Measurements from ENCODE around the gene MINK1. TPM values are rescaled to one million over a fixed set of nuclear protein-coding genes. Genes with fewer than 3 reads are reported as not detected.

MINK1 gene
- total RNA-seq, 3 donors from 2014 or later (not counting 1 experiment from before 2014, with no cell fraction given), result 103 to 122 (median 110) TPM

GRCh38 chr17:4944163-4944553 lies 111.0 kb downstream of the MINK1 start:
- ATAC-seq (no peak), DNase-seq (peak in 1 of 2 donors; percentile 82)
- Mint-ChIP-seq H3K27ac (peak overlapping the region; percentile 87 to 93), H3K4me3 (peak overlapping the region; percentile 91), H3K9me3 (no peaks in the 10 kb centered on the region), H3K36me3 (peaks cover 14% of the 10 kb centered on the region), H3K4me1 (peaks cover 65 to 82% of the 10 kb centered on the region in 2 donors), H3K27me3 (ENCODE audit: low read depth in 2 of 2) (peaks cover 0 to 2% of the 10 kb centered on the region in 2 donors)
- Histone ChIP-seq H3K27ac (ENCODE audit: low read length) (peak overlapping the region; percentile 96), H3K27me3 (ENCODE audit: control insufficient read depth, insufficient read depth, low read length) (no peaks in the 10 kb centered on the region), H3K4me1 (ENCODE audit: control insufficient read depth, insufficient read depth, low read length) (peaks cover 69% of the 10 kb centered on the region), H3K4me3 (ENCODE audit: low read length) (peak overlapping the region; percentile 99), H3K9me3 (ENCODE audit: control insufficient read depth, insufficient read depth, low read length) (no peaks in the 10 kb centered on the region), H3K36me3 (ENCODE audit: control insufficient read depth, insufficient read depth, low read length) (peaks cover 50% of the 10 kb centered on the region)
- 0% methylated on average over 3 of the region's 3 CpGs for WGBS (ENCODE audit: insufficient coverage)
- TF ChIP-seq, protein P1, sequence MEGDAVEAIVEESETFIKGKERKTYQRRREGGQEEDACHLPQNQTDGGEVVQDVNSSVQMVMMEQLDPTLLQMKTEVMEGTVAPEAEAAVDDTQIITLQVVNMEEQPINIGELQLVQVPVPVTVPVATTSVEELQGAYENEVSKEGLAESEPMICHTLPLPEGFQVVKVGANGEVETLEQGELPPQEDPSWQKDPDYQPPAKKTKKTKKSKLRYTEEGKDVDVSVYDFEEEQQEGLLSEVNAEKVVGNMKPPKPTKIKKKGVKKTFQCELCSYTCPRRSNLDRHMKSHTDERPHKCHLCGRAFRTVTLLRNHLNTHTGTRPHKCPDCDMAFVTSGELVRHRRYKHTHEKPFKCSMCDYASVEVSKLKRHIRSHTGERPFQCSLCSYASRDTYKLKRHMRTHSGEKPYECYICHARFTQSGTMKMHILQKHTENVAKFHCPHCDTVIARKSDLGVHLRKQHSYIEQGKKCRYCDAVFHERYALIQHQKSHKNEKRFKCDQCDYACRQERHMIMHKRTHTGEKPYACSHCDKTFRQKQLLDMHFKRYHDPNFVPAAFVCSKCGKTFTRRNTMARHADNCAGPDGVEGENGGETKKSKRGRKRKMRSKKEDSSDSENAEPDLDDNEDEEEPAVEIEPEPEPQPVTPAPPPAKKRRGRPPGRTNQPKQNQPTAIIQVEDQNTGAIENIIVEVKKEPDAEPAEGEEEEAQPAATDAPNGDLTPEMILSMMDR (IDR thresholded peaks at IDR 0.05), result no peak
- intact Hi-C loops (cut with micrococcal nuclease), result loop anchor here (2.0 kb wide), 1 partner anchor 43 kb away; no protein-coding TSS in a partner anchor

DNA sequence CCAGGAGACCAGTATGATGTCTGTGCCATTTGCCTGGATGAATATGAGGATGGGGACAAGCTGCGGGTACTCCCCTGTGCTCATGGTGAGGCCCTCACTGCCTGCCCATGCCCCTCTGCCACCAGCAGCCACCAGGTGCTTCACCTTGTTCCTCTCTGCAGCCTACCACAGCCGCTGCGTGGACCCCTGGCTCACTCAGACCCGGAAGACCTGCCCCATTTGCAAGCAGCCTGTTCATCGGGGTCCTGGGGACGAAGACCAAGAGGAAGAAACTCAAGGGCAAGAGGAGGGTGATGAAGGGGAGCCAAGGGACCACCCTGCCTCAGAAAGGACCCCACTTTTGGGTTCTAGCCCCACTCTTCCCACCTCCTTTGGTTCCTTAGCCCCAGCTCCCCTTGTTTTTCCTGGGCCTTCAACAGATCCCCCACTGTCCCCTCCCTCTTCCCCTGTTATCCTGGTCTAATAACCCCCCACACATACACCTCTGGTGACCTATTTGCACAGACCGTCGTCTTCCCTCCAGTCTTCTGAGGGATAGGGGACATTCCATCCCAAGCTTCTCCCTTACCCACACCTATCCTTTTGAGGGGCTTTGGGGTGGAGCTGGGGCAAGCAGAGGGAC lies 111.5 kb downstream of the MINK1 start:
- WGBS (ENCODE audit: insufficient coverage), result 21% methylated on average over 8 of the region's 8 CpGs
- peak in 1 of 2 donors; percentile 45 for DNase-seq
- H3K27me3 Mint-ChIP-seq (ENCODE audit: low read depth in 2 of 2), result peaks cover 0 to 2% of the 10 kb centered on the region in 2 donors
- H3K9me3 ChIP-seq (ENCODE audit: control insufficient read depth, insufficient read depth, low read length), result no peaks in the 10 kb centered on the region
- peaks cover 14% of the 10 kb centered on the region for H3K36me3 Mint-ChIP-seq
- peak overlapping the region; percentile 91 for H3K4me3 Mint-ChIP-seq
- no peak for ATAC-seq
- intact Hi-C loops (cut with micrococcal nuclease), result loop anchor here (2.0 to 5.0 kb wide), 2 partner anchors 44 to 473 kb away; partner anchors contain the start of gene NUP88
- H3K4me1 ChIP-seq (ENCODE audit: control insufficient read depth, insufficient read depth, low read length), result peaks cover 65% of the 10 kb centered on the region
- peak overlapping the region; percentile 96 for H3K27ac ChIP-seq (ENCODE audit: low read length)
- H3K27me3 ChIP-seq (ENCODE audit: control insufficient read depth, insufficient read depth, low read length), result no peaks in the 10 kb centered on the region
- peaks cover 65 to 79% of the 10 kb centered on the region in 2 donors for H3K4me1 Mint-ChIP-seq
- no peaks in the 10 kb centered on the region for H3K9me3 Mint-ChIP-seq
- H3K36me3 ChIP-seq (ENCODE audit: control insufficient read depth, insufficient read depth, low read length), result peaks cover 50% of the 10 kb centered on the region
- H3K27ac Mint-ChIP-seq, result peak overlapping the region; percentile 87 to 93
- TF ChIP-seq, protein P1 (IDR thresholded peaks at IDR 0.05), result no peak
- peak overlapping the region; percentile 99 for H3K4me3 ChIP-seq (ENCODE audit: low read length)

DNA sequence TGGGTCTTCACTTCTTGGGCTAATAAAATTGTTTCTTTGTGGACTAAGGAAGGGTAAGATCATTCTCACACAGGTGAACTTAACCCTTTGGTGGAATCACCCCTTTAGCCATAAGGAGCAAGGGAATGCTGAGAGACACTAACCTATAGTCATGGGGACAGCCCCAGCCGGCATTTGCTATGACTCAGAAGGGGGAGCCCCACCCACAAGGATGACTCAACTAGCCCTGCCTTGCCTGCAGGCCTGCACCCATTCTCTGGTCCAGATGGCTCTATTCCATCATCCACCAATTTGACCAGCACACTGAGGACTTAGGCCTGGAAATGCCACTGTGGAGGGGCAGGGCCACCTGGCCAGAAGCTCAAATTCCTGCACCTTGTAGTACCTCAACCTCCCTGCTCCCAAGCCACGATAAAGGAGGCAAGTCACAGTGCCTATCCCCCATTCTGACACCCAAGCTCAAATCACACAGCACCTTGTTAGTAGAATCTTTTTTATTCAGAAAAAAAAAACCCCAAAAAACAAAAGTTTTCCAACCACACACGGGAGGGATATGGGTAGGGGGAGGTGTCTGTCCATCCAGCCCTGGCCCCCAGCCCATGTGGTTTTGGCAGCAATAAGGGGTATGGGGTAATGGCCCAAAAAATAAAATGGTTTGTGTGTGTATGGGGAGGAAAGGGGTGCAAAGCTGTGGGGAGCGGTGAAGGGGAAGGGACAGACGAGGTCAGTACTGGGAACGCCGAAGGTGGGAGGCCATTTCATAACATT lies 112.2 kb downstream of the MINK1 start:
- Histone ChIP-seq H3K27ac (ENCODE audit: low read length) (peak overlapping the region; percentile 96), H3K9me3 (ENCODE audit: control insufficient read depth, insufficient read depth, low read length) (no peaks in the 10 kb centered on the region), H3K27me3 (ENCODE audit: control insufficient read depth, insufficient read depth, low read length) (no peaks in the 10 kb centered on the region), H3K4me1 (ENCODE audit: control insufficient read depth, insufficient read depth, low read length) (peaks cover 69% of the 10 kb centered on the region), H3K4me3 (ENCODE audit: low read length) (peak overlapping the region; percentile 99), H3K36me3 (ENCODE audit: control insufficient read depth, insufficient read depth, low read length) (peaks cover 50% of the 10 kb centered on the region)
- H3K4me1 Mint-ChIP-seq, result peaks cover 68 to 76% of the 10 kb centered on the region in 2 donors
- H3K9me3 Mint-ChIP-seq, result no peaks in the 10 kb centered on the region
- WGBS (ENCODE audit: insufficient coverage), result 27% methylated on average over 7 of the region's 7 CpGs
- H3K27me3 Mint-ChIP-seq (ENCODE audit: low read depth in 2 of 2), result peaks cover 0 to 2% of the 10 kb centered on the region in 2 donors
- intact Hi-C loops (cut with micrococcal nuclease), result loop anchor here (2.0 to 5.0 kb wide), 2 partner anchors 45 to 472 kb away; partner anchors contain the start of gene NUP88
- ATAC-seq (peak; percentile 30 to 50 (median 39)), DNase-seq (peak; percentile 75 to 83)
- TF ChIP-seq, protein P1 (IDR thresholded peaks at IDR 0.05), result no peak
- peaks cover 14% of the 10 kb centered on the region for H3K36me3 Mint-ChIP-seq
- peak overlapping the region; percentile 91 for H3K4me3 Mint-ChIP-seq
- peak overlapping the region; percentile 87 to 93 for H3K27ac Mint-ChIP-seq
